Endodermal cell (in vitro differentiated cells): ENCODE data around the gene GHRL. TPM values are rescaled to one million over a fixed set of nuclear protein-coding genes. Genes with fewer than 3 reads are reported as not detected.

ENCODE experiments used
- DNase-seq: peaks from one replicate; pipeline ENCODE4 v3.0.0-alpha.2; 2017
- H3K27ac ChIP-seq: 2 replicates; pipeline ENCODE4 v1.5.1; 2013; ENCODE audit warnings: mild to moderate bottlenecking, low read depth, low read length, moderate library complexity
- H3K27me3 ChIP-seq: 2 replicates; pipeline ENCODE4 v1.6.1; 2013; ENCODE audit warnings: mild to moderate bottlenecking, low read length, moderate library complexity; ENCODE audit not compliant: insufficient read depth, control insufficient read depth, poor library complexity, severe bottlenecking
- H3K36me3 ChIP-seq: 2 replicates; pipeline ENCODE4 v1.7.0; 2013; ENCODE audit warnings: mild to moderate bottlenecking, low read length, moderate library complexity; ENCODE audit not compliant: control insufficient read depth, insufficient read depth
- H3K4me1 ChIP-seq: one replicate; pipeline ENCODE4 v1.7.0; 2013; ENCODE audit warnings: low read length; ENCODE audit not compliant: control insufficient read depth, insufficient read depth
- H3K4me3 ChIP-seq: 2 replicates; pipeline ENCODE4 v1.5.1; 2013; ENCODE audit warnings: mild to moderate bottlenecking, low read length, moderate library complexity
- H3K9ac ChIP-seq: 2 replicates; pipeline ENCODE4 v1.6.1; 2013; ENCODE audit warnings: mild to moderate bottlenecking, low read length, moderate library complexity; ENCODE audit not compliant: poor library complexity, severe bottlenecking; ENCODE audit errors: extremely low read depth
- H3K9me3 ChIP-seq: 2 replicates; pipeline ENCODE4 v1.6.1; 2013; ENCODE audit warnings: mild to moderate bottlenecking, low read length, moderate library complexity; ENCODE audit not compliant: control insufficient read depth
- H3K27ac Mint-ChIP-seq: 2 replicates; pipeline ENCODE4 v1.8.0; 2020; ENCODE audit warnings: mixed read lengths
- H3K27me3 Mint-ChIP-seq: 2 replicates; pipeline ENCODE4 v1.8.0; 2021; ENCODE audit warnings: mild to moderate bottlenecking, mixed read lengths; ENCODE audit not compliant: insufficient read depth
- H3K36me3 Mint-ChIP-seq: 2 replicates; pipeline ENCODE4 v1.8.0; 2020; ENCODE audit warnings: low read depth, mixed read lengths
- H3K4me1 Mint-ChIP-seq: 2 replicates; pipeline ENCODE4 v1.8.0; 2020; ENCODE audit warnings: mixed read lengths
- H3K4me3 Mint-ChIP-seq: 2 replicates; pipeline ENCODE4 v1.8.0; 2020; ENCODE audit warnings: mild to moderate bottlenecking, moderate library complexity, mixed read lengths
- H3K9me3 Mint-ChIP-seq: 2 replicates; pipeline ENCODE4 v1.8.0; 2020; ENCODE audit warnings: mild to moderate bottlenecking, mixed read lengths
- WGBS, 2 experiments: methylation state at CpG; one replicate each; pipeline versions ENCODE4 v1.1.5 to v1.1.7; 2013; ENCODE audit warnings: missing lambda C conversion rate in 2 of 2, mixed read lengths in 1 of 2; ENCODE audit not compliant: insufficient coverage in 1 of 2, insufficient read length in 1 of 2; 5-methylcytosine and 5-hydroxymethylcytosine counted together
- total RNA-seq, 2 donors: library from RNA; stranded (reverse); fragmentation: NEBNext Ultra II Directional in 1 of 2; extraction: Animal tissue kit (Norgen Biotek cat#: 25700) in 1 of 2; gene quantifications; 2 replicates in 1 of 2; 3 replicates in 1 of 2; pipeline ENCODE4 v1.2.1, GENCODE V29; 2021
- TF ChIP-seq, protein P1 (sequence below): fragments of 200-600 bp; sonication (generic); conservative IDR thresholded peaks from 2 replicates; pipeline ENCODE4 v1.5.0; 2021; ENCODE audit warnings: antibody characterized with exemption, mild to moderate bottlenecking

Gene GHRL
- total RNA-seq, 2 donors from 2014 or later, result not detected

DNA sequence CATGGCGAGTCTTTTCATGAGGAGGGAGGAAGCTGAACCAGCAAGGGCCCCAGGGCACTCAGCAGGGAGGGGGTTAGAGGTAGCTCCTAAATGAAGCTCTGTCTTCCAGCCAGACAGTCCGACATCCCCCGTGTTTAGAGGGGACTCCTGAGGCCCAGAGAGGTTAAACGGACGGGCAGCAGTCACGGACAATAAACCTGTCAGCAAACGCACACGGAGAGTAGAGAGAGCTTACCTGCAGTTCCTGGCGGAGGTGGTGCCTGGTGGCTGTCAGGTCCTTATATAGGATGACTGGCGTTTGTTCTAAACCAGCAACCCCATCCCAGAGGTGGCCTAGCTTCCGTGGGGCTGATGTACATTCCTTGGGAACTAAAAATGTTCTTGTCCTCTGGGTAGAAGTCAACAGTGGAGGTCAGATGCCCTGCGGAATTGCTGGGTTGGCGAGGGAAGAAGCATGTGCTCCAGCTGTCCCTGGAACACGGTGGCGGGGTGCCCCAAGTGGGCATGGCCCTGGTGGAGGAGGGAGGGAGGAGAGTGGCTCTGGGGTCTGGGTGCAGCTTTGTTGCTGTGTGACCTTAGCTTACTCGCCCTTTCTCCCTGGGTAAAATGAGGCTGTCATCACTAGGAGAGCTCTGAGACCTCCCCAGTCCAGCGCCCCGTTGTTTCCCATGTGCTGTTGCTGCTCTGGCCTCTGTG lies 2.1 kb downstream of the GHRL start:
- Mint-ChIP-seq H3K36me3 (peaks cover 14% of the 10 kb centered on the region), H3K27ac (peak overlapping the region; percentile 55), H3K9me3 (no peaks in the 10 kb centered on the region), H3K4me3 (no peak overlapping the region), H3K4me1 (peaks cover 35% of the 10 kb centered on the region), H3K27me3 (no peaks in the 10 kb centered on the region)
- H3K27ac ChIP-seq, result no peak overlapping the region
- TF ChIP-seq, protein P1, sequence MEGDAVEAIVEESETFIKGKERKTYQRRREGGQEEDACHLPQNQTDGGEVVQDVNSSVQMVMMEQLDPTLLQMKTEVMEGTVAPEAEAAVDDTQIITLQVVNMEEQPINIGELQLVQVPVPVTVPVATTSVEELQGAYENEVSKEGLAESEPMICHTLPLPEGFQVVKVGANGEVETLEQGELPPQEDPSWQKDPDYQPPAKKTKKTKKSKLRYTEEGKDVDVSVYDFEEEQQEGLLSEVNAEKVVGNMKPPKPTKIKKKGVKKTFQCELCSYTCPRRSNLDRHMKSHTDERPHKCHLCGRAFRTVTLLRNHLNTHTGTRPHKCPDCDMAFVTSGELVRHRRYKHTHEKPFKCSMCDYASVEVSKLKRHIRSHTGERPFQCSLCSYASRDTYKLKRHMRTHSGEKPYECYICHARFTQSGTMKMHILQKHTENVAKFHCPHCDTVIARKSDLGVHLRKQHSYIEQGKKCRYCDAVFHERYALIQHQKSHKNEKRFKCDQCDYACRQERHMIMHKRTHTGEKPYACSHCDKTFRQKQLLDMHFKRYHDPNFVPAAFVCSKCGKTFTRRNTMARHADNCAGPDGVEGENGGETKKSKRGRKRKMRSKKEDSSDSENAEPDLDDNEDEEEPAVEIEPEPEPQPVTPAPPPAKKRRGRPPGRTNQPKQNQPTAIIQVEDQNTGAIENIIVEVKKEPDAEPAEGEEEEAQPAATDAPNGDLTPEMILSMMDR, result no peak
- 91 to 94% methylated on average over 17 to 18 of the region's 18 CpGs for whole genome bisulfite sequencing, 2 experiments
- no peak overlapping the region for H3K9ac ChIP-seq
- H3K9me3 ChIP-seq, result no peaks in the 10 kb centered on the region
- DNase-seq, result no peak
- H3K4me3 ChIP-seq, result no peak overlapping the region
- H3K36me3 ChIP-seq, result peaks cover 22% of the 10 kb centered on the region
- H3K27me3 ChIP-seq, result no peaks in the 10 kb centered on the region
- H3K4me1 ChIP-seq, result peaks cover 3% of the 10 kb centered on the region

DNA sequence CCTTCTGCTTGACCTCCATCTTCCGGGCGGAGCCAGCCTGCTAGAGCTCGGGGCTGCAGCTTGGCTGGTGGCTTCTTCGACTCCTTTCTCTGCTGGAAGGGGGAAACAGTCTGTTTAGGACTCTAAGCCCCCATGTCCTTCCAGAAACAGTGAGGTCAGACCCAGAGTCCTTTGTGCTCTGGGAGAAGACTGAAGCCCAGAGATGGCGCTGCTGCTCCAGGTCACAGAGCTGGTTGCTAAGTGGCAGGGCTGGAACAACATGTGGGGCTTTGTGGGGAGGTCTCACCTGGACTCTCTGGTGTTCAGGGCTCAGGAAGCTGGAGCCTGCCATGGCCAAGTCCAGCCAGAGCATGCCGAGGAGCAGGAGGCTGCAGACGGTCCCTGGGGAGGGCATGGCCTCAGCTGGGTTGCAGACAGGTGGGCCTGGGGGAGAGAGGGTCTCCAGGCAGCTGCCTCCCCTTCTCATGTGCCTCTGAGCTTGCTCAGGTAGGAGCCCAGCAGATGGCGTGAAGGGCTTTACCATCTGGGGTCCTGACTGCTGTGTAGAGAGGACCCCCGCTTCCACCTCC lies 2.9 kb downstream of the GHRL start:
- peaks cover 9% of the 10 kb centered on the region for H3K36me3 Mint-ChIP-seq
- Histone ChIP-seq H3K9me3 (no peaks in the 10 kb centered on the region), H3K27ac (no peak overlapping the region), H3K9ac (no peak overlapping the region), H3K27me3 (no peaks in the 10 kb centered on the region), H3K36me3 (peaks cover 18% of the 10 kb centered on the region), H3K4me3 (no peak overlapping the region), H3K4me1 (peaks cover 3% of the 10 kb centered on the region)
- DNase-seq, result peak; percentile 61
- peak overlapping the region; percentile 85 for H3K27ac Mint-ChIP-seq
- H3K9me3 Mint-ChIP-seq, result no peaks in the 10 kb centered on the region
- WGBS, 2 experiments, result 93% methylated on average over 8 to 9 of the region's 9 CpGs
- H3K4me3 Mint-ChIP-seq, result no peak overlapping the region
- no peaks in the 10 kb centered on the region for H3K27me3 Mint-ChIP-seq
- H3K4me1 Mint-ChIP-seq, result peaks cover 41% of the 10 kb centered on the region
- TF ChIP-seq, protein P1, result peak; percentile 48

DNA sequence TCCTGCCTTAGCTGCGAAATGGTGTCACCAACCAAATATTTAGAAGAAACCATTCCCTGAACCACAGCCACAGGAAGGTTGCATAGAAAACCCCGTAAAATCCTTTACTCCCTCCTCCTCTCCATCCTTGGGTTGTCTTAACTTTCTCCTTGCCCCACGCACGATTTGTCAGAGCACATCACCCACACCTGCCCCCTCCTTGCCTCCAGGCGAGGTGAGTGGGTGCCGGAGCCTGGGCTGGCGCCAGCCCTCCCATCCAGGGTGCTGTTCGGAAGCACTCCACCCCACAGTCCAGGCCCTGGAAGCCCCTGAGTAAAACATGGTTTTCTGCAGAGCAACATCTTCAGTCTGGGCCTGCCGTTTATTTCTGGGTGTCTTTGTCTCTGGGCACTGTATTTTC lies 3.7 kb downstream of the GHRL start:
- no peak overlapping the region for H3K4me3 ChIP-seq
- peaks cover 5% of the 10 kb centered on the region for H3K36me3 Mint-ChIP-seq
- H3K27ac Mint-ChIP-seq, result no peak overlapping the region
- no peak overlapping the region for H3K27ac ChIP-seq
- H3K27me3 ChIP-seq, result no peaks in the 10 kb centered on the region
- H3K4me1 ChIP-seq, result peaks cover 3% of the 10 kb centered on the region
- H3K9me3 Mint-ChIP-seq, result no peaks in the 10 kb centered on the region
- H3K4me1 Mint-ChIP-seq, result peaks cover 48% of the 10 kb centered on the region
- 93 to 95% methylated on average over 8 to 9 of the region's 9 CpGs for WGBS, 2 experiments
- DNase-seq, result no peak
- H3K4me3 Mint-ChIP-seq, result no peak overlapping the region
- no peaks in the 10 kb centered on the region for H3K9me3 ChIP-seq
- H3K36me3 ChIP-seq, result peaks cover 21% of the 10 kb centered on the region
- H3K27me3 Mint-ChIP-seq, result no peaks in the 10 kb centered on the region
- no peak overlapping the region for H3K9ac ChIP-seq
- TF ChIP-seq, protein P1, result no peak
